NCI-H2227 treated with DMSO at 0.1 percent for 48 hours (cell line): ENCODE data around the gene LCP1.

Source experiments
- DNase-seq: peaks from one replicate; lab custom pipeline; 2025; lab: John Stamatoyannopoulos, UW

The LCP1 gene

DNA sequence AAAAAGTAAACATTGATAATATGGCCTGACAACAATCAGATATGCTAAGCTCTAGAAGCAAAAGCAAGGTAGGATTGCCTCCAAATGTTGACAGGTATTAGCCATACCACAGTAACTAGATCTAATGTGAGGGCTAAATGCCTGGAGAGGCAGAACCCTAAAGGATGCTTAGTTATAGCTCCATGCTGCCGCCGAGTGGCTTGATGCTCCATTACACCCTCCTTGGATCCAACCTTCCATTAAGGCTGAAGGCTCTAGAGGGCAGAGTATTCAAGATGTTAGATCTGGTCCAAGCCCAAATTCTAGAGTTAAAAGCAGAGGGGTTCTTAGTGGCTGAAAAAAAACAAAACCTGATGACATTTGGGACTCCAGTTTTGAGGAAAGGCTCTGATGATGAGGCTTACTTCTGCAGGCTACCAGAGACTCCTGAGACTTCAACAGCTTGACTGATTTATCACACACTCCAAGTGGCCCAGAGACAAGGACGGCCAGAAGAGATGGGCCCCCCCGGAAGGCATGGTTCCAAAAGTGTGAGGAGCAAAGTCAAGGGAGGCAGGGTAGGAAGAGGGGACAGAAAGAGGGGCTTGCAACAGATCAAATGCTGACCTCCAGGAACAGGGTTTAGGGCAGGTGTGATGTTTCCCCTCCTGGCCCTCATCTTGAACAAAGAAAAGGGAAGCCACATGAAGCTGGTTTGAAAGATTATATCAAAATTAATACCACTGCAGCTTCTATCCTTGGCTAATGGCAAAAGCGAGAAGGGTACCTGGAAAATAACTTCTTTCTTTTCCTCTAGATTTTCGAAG, 55.2 kb downstream of the LCP1 start:
- peak; percentile 56 for DNase-seq

GRCh38 chr13:46126056-46126455, 55.9 kb downstream of the LCP1 start:
- no peak for DNase-seq

DNA sequence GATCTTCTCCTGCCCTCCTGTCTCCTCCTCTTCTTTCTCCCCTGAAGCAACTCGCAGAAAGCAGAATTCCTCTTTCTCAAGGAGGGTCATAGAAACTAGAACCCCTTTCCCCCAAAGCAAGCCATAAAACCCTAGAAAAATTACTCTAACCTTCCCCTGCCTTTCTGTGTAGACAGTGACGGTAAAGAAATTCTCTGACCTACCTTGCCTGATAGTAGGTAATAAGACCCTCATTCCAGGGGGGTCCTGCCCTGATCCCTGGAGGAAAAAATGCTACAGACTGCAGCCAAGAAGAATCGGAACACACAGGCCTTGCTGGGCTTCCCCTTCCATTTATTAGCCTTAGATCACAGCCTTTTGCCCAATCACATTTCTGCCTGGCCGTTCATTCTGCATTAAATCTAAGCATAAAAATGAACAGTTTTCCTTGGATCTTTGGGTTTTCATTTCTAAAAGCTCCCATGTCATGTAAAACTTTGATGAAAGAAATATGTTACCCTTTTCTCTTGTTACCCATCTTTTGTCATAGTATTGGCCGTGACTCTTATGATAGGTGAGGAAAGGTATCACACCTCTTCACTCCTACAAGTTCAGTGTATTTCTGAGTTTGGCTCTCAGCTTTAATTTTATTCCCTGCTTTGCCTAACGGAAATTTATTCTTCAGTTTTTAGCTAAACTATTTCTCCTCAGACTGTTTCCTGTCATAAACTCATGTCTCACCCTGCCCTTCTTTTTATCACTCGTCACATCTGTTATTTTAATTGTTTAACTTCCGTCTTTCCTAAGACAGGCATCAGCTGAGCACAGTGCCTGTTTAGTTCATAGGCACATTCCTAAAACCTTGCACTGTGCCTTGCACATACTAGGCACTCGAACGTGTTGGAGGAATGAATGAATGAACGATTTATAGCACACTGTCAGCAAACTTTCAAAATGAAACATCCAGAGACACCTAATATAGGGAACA, 56.7 kb downstream of the LCP1 start:
- no peak for DNase-seq

GRCh38 chr13:46124531-46124966, 57.4 kb downstream of the LCP1 start:
- no peak for DNase-seq

GRCh38 chr13:46122304-46122703, 59.7 kb downstream of the LCP1 start:
- no peak for DNase-seq

GRCh38 chr13:46121597-46122163, 60.3 kb downstream of the LCP1 start:
- no peak for DNase-seq

- no peak for DNase-seq
These were observed 60.9 kb downstream of the LCP1 start for GRCh38 chr13:46121033-46121432.

DNA sequence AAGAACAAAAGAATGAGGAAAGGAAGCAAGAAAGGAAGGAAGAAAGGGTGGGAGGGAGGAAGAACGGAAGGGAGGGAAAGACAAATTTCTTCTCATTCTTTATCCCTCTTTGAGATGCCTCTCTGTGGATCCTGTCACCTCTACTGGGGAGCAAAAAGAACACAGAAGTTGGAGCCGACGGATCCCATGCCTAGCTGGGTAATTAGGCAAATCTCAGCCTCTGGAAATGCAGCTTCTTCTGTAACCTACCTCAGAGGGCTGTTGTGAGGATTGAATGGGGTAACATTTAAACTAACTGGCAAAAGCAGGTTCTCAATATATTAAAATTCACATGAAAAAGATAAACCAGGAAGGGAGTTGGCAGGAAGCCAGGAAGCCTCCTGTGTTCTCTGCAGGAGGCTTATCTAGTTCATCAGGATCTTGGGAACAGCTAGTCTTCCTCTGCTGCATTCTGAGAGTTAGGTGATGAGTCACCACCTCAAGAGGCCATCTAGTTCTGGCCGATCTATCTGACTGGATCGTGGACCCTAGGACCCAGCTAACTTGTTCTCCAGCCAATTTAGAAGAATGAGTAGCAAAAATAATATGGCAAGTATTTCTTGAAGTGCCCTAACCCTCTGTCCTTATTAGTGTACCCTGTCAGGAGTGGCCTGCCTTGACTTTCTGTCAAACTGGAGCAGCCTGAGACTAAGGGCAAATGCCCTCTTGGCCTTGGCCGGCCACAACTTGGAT, 61.9 kb downstream of the LCP1 start:
- peak; percentile 15 for DNase-seq

DNA sequence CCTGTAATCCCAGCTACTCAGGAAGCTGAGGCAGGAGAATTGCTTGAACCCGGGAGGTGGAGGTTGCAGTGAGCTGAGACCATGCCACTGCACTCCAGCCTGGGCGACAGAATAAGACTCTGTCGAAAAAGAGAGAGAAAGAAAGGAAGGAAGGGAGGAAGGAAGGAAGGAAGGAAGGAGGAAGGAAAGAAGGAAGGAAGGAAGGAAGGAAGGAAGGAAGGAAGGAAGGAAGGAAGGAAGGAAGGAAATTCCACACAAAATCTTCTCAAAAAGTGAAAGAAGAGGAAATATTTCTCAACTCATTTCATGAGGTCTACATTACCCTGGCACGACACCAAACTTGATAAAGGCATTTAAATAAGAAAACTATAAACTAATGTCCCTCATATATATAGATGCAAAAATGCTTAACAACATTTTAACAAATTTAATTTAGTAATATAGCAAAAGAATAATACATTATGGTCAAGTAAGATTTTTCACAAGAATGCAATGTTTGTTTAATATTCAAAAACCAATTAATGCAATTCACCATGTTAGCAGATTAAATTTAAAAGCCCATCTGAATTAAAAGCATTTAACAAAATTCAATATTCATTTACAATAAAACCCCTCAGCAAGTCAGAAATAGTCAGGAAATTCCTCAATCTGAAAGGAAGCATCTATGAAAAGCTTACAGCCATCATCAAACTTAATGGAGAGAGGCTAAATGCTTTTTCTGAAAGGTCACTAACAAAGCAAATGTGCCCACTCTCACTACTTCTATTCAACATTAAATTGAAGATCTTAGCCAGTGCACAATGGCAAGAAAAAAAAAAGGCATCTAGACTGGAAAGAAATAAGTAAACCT, 65.1 kb downstream of the LCP1 start:
- DNase-seq = no peak

- no peak for DNase-seq
These were observed 67.4 kb downstream of the LCP1 start for GRCh38 chr13:46114613-46115012.

DNA sequence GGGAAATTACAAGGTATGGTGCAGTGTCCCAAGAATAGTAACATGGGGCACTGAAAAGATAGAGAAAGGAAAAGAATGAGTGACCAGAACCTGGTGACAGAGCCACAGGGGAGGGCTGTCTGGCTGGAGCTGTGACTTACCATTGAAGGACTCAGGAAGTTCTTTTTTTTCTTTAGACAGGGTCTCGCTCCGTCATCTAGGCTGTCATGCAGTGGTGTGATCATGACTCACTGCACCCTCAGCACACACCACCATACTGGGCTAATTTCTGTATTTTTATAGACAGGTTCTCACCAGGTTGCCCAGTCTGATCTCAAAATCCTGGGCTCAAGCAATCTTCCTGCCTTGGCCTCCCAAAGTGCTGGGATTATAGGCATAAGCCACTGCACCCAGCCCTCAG, 68.4 kb downstream of the LCP1 start:
- no peak for DNase-seq

DNA sequence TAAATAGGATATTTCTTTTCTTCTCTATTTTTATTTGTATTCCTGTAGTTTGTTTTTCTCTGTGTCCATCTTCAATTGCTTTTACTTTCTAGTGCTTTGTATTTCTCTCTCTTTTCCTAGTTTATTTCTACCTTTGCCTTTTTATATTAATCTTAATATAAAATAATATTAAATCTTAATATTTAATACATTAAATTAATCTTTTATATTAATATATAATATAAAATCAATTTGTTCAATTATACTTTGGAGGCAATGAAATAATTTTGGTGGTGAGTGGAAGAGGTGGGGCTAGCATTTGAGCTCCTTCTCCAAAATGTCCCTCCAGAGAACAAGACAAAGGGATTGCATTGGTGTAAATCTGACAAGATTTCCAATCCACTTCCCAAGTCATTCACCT, 70.8 kb downstream of the LCP1 start:
- no peak for DNase-seq

DNA sequence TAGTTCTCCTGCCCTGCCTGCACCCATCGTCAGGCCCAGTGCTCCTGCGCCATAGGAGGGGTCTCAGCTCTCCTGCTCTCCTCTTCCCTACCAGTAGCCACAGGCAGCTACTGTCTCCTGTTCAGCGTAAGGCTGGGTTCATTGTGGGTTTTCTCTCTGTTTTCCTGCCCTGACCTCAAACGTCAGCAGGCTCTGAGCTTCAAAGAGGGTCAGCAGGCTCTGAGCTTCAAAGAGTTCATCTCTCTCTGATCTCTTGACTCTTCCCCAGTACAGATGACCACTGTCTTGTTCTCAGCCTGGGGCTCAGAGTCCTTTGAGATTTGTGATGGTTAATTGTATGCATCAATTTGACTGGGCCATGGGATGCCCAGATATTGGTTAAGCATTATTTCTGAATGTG, 72.5 kb downstream of the LCP1 start:
- DNase-seq = no peak

DNA sequence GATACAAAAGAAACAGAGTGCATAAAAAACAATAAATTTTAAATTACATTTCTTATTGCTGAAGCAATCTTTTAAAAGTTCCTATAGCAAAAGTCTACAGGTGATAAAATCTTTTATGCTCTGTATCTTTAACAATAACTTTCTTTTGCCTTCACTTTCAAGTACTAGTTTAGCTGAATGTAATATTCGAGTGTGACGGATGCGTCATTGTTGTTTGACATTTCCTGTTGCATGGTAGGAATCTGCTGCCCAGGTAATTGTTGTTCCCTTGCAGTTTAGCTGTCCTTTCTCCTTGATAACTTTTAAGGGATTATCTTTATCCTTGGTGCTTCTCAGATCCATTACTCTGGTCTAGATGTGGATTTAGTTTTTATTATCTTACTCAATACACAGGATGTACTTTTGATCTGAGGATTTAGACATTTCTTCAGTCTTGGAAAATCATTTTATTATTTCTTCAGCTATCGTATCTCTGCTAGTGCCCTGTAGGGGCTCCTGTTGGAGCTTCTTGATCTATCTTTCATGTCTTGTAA, 75.1 kb downstream of the LCP1 start:
- no peak for DNase-seq

GRCh38 chr13:46104868-46105267, 77.1 kb downstream of the LCP1 start, which contains the start of gene CPB2:
Gene CPB2 (minus strand): TSS chr13:46105033. CDS start chr13:46105009, 24 bp downstream.
- no peak for DNase-seq

GRCh38 chr13:46103037-46103436, 78.9 kb downstream of the LCP1 start:
- no peak for DNase-seq

- DNase-seq = no peak
These were observed 79.7 kb downstream of the LCP1 start for GRCh38 chr13:46102255-46102605.

DNA sequence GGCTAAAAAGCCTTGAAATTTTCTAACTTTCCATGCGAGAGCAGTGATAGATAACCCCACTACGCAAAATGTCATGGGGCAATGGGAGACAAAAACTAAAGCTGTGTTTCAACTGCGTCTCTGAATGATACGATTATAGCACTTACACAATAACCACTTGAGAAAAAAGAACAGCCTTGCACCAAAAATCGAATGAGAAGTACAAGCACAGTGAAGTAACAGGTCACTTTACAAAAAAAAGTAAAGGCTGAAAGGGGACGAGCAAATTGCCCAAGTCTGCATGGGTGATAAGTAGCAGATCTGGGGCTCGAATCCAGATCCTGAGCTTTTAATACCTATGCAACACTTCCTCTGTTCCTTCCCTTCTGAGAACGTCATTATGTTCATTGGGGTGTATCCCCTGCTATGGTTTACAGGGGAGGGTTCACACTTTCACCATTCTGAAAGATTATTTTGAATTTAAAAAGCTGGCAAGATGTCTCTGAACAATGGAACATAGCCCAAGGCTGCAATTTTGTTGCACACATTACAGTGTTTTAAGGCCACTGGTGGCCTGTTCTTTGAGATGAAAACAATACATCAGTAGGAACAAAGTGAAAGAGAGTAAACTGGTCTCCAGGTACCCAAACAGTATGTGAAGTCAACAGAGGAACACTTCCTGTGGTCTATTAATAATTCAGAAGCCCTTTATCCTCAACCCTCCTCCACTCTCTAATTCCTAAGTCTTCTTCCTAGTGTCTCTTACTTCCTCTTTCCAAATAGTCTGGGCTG, 80.3 kb downstream of the LCP1 start:
- DNase-seq = no peak

GRCh38 chr13:46101002-46101401, 81.0 kb downstream of the LCP1 start:
- DNase-seq = no peak
